Activated T-cell treated with anti-CD3 and anti-CD28 coated beads, Interleukin-2, amount 50 U/mL, for 24 hours (primary cell): ENCODE data around the gene OST4.
"Not testable (repeated sequence)": the region's sequence is repeated elsewhere in the genome, so short reads cannot be mapped to it uniquely, and the experiment has no call there.

ENCODE experiments used
- DNase-seq: peaks from one replicate; pipeline ENCODE4 v3.0.0-alpha.2; 2020
- H3K27ac Mint-ChIP-seq: 2 replicates; pipeline ENCODE4 v1.8.0; 2020; ENCODE audit warnings: mild to moderate bottlenecking, mixed read lengths
- H3K27me3 Mint-ChIP-seq: 2 replicates; pipeline ENCODE4 v1.8.0; 2020; ENCODE audit warnings: mixed read lengths
- H3K36me3 Mint-ChIP-seq: 2 replicates; pipeline ENCODE4 v1.8.0; 2020; ENCODE audit warnings: low read depth, mixed read lengths
- H3K4me1 Mint-ChIP-seq: 2 replicates; pipeline ENCODE4 v1.8.0; 2020; ENCODE audit warnings: low read depth, mixed read lengths
- H3K4me3 Mint-ChIP-seq: 2 replicates; pipeline ENCODE4 v1.8.0; 2020; ENCODE audit warnings: mild to moderate bottlenecking, moderate library complexity, mixed read lengths
- H3K9me3 Mint-ChIP-seq: 2 replicates; pipeline ENCODE4 v1.8.0; 2020; ENCODE audit warnings: mixed read lengths

Gene OST4

DNA sequence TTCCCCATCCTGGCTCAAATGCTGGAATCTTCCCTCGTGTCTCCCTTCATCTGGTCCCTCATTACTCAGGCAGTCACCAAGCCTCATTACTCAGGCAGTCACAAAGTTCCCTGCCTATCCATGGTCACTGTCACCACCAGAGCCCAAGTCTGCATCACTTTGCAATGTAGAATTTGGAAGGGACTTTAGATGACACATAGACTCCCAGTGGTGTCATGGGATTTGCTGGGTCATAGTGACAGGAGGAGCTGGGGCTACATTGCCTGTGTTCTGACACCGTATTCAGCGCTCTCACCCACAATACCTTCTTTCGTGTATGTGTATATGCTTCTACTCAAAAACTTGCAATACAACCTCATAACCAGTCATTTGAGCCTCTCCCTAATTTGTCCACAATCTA, 4.9 kb upstream of the OST4 start:
- no peaks in the 10 kb centered on the region for H3K27me3 Mint-ChIP-seq
- peaks cover 52% of the 10 kb centered on the region for H3K4me1 Mint-ChIP-seq
- no peaks in the 10 kb centered on the region for H3K9me3 Mint-ChIP-seq
- DNase-seq: no peak
- H3K4me3 Mint-ChIP-seq: no peak overlapping the region
- no peak overlapping the region for H3K27ac Mint-ChIP-seq
- H3K36me3 Mint-ChIP-seq: no peaks in the 10 kb centered on the region

GRCh38 chr2:27075566-27075871, 4.1 kb upstream of the OST4 start:
- H3K27me3 Mint-ChIP-seq, H3K9me3 Mint-ChIP-seq, DNase-seq, H3K36me3 Mint-ChIP-seq, H3K4me3 Mint-ChIP-seq: not testable (repeated sequence)
- H3K27ac Mint-ChIP-seq: peak overlapping the region; percentile 77
- peaks cover 50% of the 10 kb centered on the region for H3K4me1 Mint-ChIP-seq

- peak overlapping the region; percentile 77 for H3K27ac Mint-ChIP-seq
- peaks cover 51% of the 10 kb centered on the region for H3K4me1 Mint-ChIP-seq
- no peaks in the 10 kb centered on the region for H3K27me3 Mint-ChIP-seq
- DNase-seq: peak; percentile 55
- peaks cover 13% of the 10 kb centered on the region for H3K36me3 Mint-ChIP-seq
- H3K9me3 Mint-ChIP-seq: no peaks in the 10 kb centered on the region
- no peak overlapping the region for H3K4me3 Mint-ChIP-seq
Observed at GRCh38 chr2:27074738-27075565, 3.5 kb upstream of the OST4 start.

DNA sequence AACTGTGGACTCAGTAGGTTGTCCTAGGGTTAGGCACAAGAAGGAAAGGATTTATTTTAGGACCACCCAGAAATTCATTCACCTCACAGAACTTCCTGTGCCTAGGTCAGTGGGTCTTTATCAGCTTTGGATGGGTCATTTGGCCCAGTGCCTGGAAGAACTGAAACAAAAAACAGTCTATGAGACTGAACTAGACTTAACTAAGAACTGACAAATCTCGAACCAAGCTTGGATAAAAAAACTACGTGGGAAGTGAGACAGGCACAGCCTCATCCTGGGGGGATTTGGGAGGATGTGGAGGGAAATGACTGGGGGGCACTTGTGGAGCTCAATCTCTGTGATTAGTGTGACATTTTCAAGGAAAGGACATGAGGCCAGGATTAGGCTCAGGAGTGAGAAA, 2.3 kb upstream of the OST4 start:
- Mint-ChIP-seq H3K4me3 (no peak overlapping the region), H3K27me3 (no peaks in the 10 kb centered on the region), H3K27ac (peak overlapping the region; percentile 15), H3K36me3 (peaks cover 25% of the 10 kb centered on the region), H3K4me1 (peaks cover 63% of the 10 kb centered on the region), H3K9me3 (no peaks in the 10 kb centered on the region)
- DNase-seq: no peak

GRCh38 chr2:27072920-27073319, 1.5 kb upstream of the OST4 start:
- Mint-ChIP-seq H3K9me3 (no peaks in the 10 kb centered on the region), H3K4me3 (peak overlapping the region; percentile 84), H3K27me3 (no peaks in the 10 kb centered on the region), H3K36me3 (peaks cover 34% of the 10 kb centered on the region), H3K4me1 (peaks cover 67% of the 10 kb centered on the region), H3K27ac (peak overlapping the region; percentile 92)
- no peak for DNase-seq

GRCh38 chr2:27071990-27072830, 756 bp upstream of the OST4 start:
- Mint-ChIP-seq H3K9me3 (no peaks in the 10 kb centered on the region), H3K36me3 (peaks cover 41% of the 10 kb centered on the region), H3K4me1 (peaks cover 73% of the 10 kb centered on the region), H3K27me3 (no peaks in the 10 kb centered on the region), H3K4me3 (peak overlapping the region; percentile 84), H3K27ac (peak overlapping the region; percentile 92)
- DNase-seq: no peak

GRCh38 chr2:27070653-27071276, 689 bp downstream of the OST4 start:
- peak overlapping the region; percentile 99 for H3K4me3 Mint-ChIP-seq
- H3K27ac Mint-ChIP-seq: peak overlapping the region; percentile 95
- DNase-seq: no peak
- H3K36me3 Mint-ChIP-seq: peaks cover 55% of the 10 kb centered on the region
- peaks cover 73% of the 10 kb centered on the region for H3K4me1 Mint-ChIP-seq
- H3K9me3 Mint-ChIP-seq: no peaks in the 10 kb centered on the region
- no peaks in the 10 kb centered on the region for H3K27me3 Mint-ChIP-seq

DNA sequence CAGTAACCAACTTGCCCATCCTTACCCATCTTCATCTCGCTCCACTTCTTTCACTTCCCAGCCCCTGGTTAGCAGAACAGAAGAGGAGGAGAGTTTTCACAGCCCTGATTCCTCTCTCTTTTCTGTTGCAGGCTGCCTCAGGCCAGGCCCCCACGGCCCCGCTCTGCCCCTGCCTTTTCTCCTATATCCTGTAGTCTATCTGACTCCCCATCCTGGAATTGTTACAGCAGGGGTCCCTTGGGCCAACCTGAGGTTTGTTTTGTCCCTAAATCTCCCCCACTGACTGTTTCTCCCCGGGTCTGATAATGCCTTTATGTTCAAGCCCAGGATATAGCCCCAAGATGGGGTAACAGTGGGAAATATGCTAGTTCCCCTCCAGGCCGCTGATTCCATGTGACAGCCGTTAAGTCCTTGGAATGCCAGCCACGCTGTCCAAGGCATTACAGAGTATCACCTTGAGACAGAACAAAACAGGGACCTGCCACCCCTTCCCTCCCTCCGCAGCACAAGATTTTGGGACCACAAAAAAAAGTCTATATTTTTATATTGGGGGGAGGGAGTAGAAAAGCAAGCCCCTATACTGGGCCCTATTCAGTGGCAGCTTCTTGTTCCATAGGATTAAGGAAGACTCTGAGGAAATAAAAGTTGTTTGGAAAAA, 1.4 kb downstream of the OST4 start:
- Mint-ChIP-seq H3K9me3 (no peaks in the 10 kb centered on the region), H3K4me3 (peak overlapping the region; percentile 99), H3K36me3 (peaks cover 62% of the 10 kb centered on the region), H3K27me3 (no peaks in the 10 kb centered on the region), H3K4me1 (peaks cover 71% of the 10 kb centered on the region), H3K27ac (peak overlapping the region; percentile 95)
- no peak for DNase-seq

GRCh38 chr2:27069436-27069835, 2.0 kb downstream of the OST4 start:
- Mint-ChIP-seq H3K4me3 (peak overlapping the region; percentile 99), H3K4me1 (peaks cover 64% of the 10 kb centered on the region), H3K9me3 (no peaks in the 10 kb centered on the region), H3K27ac (peak overlapping the region; percentile 95), H3K27me3 (no peaks in the 10 kb centered on the region), H3K36me3 (peaks cover 68% of the 10 kb centered on the region)
- DNase-seq: no peak

DNA sequence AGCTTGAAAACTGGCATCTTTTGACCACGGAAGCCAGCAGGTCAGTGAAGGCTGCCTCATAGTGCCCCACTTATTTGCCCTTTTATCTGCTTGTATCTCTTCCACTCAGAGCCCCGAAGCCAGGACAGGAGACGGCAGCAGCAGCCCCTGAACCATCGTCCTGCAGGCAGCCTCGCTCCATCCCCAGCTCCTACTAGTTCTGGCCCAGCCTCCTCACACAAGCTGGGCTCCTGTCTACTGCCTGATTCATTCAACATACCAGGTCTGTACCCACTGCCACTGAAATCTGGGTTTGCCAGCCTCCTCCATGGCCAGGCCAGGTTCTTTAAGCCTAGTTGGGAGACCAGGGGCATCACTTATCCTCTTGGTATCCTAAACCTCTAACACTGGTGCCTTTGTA, 4.1 kb downstream of the OST4 start:
- H3K4me1 Mint-ChIP-seq: peaks cover 52% of the 10 kb centered on the region
- no peaks in the 10 kb centered on the region for H3K27me3 Mint-ChIP-seq
- no peak for DNase-seq
- no peaks in the 10 kb centered on the region for H3K9me3 Mint-ChIP-seq
- peak overlapping the region; percentile 65 for H3K27ac Mint-ChIP-seq
- H3K4me3 Mint-ChIP-seq: no peak overlapping the region
- H3K36me3 Mint-ChIP-seq: peaks cover 86% of the 10 kb centered on the region

- no peak for DNase-seq
- Mint-ChIP-seq H3K9me3 (no peaks in the 10 kb centered on the region), H3K36me3 (peaks cover 83% of the 10 kb centered on the region), H3K4me3 (no peak overlapping the region), H3K27ac (peak overlapping the region; percentile 8), H3K27me3 (no peaks in the 10 kb centered on the region), H3K4me1 (peaks cover 37% of the 10 kb centered on the region)
Observed at GRCh38 chr2:27065128-27065527, 6.3 kb downstream of the OST4 start.

DNA sequence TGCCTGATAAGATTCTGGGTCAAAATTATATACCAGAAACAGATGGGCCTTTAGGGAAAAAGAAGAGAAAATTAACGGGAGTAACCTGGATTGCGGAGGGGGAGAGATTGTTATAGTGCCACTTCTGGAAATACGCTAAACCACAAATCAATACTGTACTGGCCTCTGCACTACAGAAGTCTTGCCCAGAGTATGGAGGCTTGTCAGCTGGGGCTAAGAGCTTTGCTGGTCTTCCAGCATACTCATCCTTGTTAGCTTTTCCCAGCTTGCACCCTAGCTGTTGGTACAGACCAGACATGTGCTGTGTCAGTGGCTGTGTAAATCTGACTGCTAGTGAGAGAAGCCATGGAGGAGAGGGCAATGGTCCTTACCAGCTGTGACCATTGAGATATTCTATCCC, 11.1 kb downstream of the OST4 start:
- peaks cover 6% of the 10 kb centered on the region for H3K4me1 Mint-ChIP-seq
- DNase-seq: no peak
- H3K27me3 Mint-ChIP-seq: no peaks in the 10 kb centered on the region
- peak overlapping the region; percentile 67 for H3K27ac Mint-ChIP-seq
- no peaks in the 10 kb centered on the region for H3K9me3 Mint-ChIP-seq
- no peak overlapping the region for H3K4me3 Mint-ChIP-seq
- H3K36me3 Mint-ChIP-seq: peaks cover 80% of the 10 kb centered on the region

- H3K36me3 Mint-ChIP-seq: peaks cover 80% of the 10 kb centered on the region
- H3K27ac Mint-ChIP-seq: no peak overlapping the region
- no peak for DNase-seq
- H3K9me3 Mint-ChIP-seq: no peaks in the 10 kb centered on the region
- no peaks in the 10 kb centered on the region for H3K27me3 Mint-ChIP-seq
- peaks cover 6% of the 10 kb centered on the region for H3K4me1 Mint-ChIP-seq
- no peak overlapping the region for H3K4me3 Mint-ChIP-seq
Observed at GRCh38 chr2:27059141-27059820, 12.2 kb downstream of the OST4 start.

- peaks cover 3% of the 10 kb centered on the region for H3K4me1 Mint-ChIP-seq
- no peaks in the 10 kb centered on the region for H3K27me3 Mint-ChIP-seq
- DNase-seq: no peak
- peak overlapping the region; percentile 37 for H3K27ac Mint-ChIP-seq
- H3K36me3 Mint-ChIP-seq: peaks cover 78% of the 10 kb centered on the region
- H3K9me3 Mint-ChIP-seq: no peaks in the 10 kb centered on the region
- no peak overlapping the region for H3K4me3 Mint-ChIP-seq
Observed at GRCh38 chr2:27058210-27058609, 13.2 kb downstream of the OST4 start.
